Loucy (cell line): ENCODE measurements around the gene CIB4.

Experiments
- H2AFZ ChIP-seq: fragments of 200-600 bp; sonication (generic); 2 replicates; pipeline ENCODE4 v1.6.0; 2016; ENCODE audit warnings: antibody characterized with exemption, mild to moderate bottlenecking, low read length, moderate library complexity
- H3F3A ChIP-seq: fragments of 200-600 bp; 2 replicates; pipeline ENCODE4 v1.6.0; 2016; ENCODE audit warnings: antibody characterized with exemption, low read depth, mild to moderate bottlenecking
- H3K27me3 ChIP-seq: fragments of 200-600 bp; sonication (generic); 2 replicates; pipeline ENCODE4 v1.6.1; 2014; ENCODE audit warnings: low read length, mild to moderate bottlenecking; ENCODE audit not compliant: insufficient read depth, poor library complexity, severe bottlenecking
- H3K36me3 ChIP-seq: fragments of 200-600 bp; sonication (generic); 2 replicates; pipeline ENCODE4 v1.6.1; 2016; ENCODE audit warnings: low read length; ENCODE audit not compliant: insufficient read depth
- H3K4me1 ChIP-seq: fragments of 200-600 bp; sonication (generic); 2 replicates; pipeline ENCODE4 v1.5.1; 2014; ENCODE audit warnings: low read length, mild to moderate bottlenecking; ENCODE audit not compliant: insufficient read depth, poor library complexity, severe bottlenecking
- H3K4me2 ChIP-seq: fragments of 200-600 bp; sonication (generic); 2 replicates; pipeline ENCODE4 v1.6.0; 2014; ENCODE audit warnings: antibody characterized with exemption, low read length, low read depth, mild to moderate bottlenecking; ENCODE audit not compliant: poor library complexity, severe bottlenecking
- H3K4me3 ChIP-seq: fragments of 200-600 bp; sonication (generic); 2 replicates; pipeline ENCODE4 v1.5.1; 2014; ENCODE audit warnings: low read length, mild to moderate bottlenecking, mixed read lengths; ENCODE audit not compliant: poor library complexity, severe bottlenecking
- H3K79me2 ChIP-seq: fragments of 200-600 bp; sonication (generic); 2 replicates; pipeline ENCODE4 v1.6.1; 2014; ENCODE audit warnings: low read length; ENCODE audit not compliant: insufficient read depth
- H3K9ac ChIP-seq: fragments of 200-600 bp; sonication (generic); 2 replicates; pipeline ENCODE4 v1.6.0; 2014; ENCODE audit warnings: mild to moderate bottlenecking, low read depth, low read length, moderate library complexity; ENCODE audit not compliant: poor library complexity, severe bottlenecking
- H3K9me2 ChIP-seq: fragments of 200-600 bp; sonication (generic); replicated peaks from 2 replicates; pipeline ENCODE4 v1.6.1; 2016; ENCODE audit warnings: low read depth, low read length, mixed read lengths
- H3K9me3 ChIP-seq: fragments of 200-600 bp; sonication (generic); 2 replicates; pipeline ENCODE4 v1.6.1; 2014; ENCODE audit warnings: mild to moderate bottlenecking, antibody characterized with exemption, low read length, low read depth; ENCODE audit not compliant: insufficient read depth
- H4K20me1 ChIP-seq: fragments of 200-600 bp; sonication (generic); 2 replicates; pipeline ENCODE4 v1.6.0; 2014; ENCODE audit warnings: antibody characterized with exemption, low read length, mild to moderate bottlenecking; ENCODE audit not compliant: insufficient read depth, poor library complexity, severe bottlenecking
- CTCF ChIP-seq: fragments of 200-600 bp; sonication (generic); conservative IDR thresholded peaks from 2 replicates; pipeline ENCODE4 v1.5.1; 2014; ENCODE audit warnings: mild to moderate bottlenecking, antibody characterized with exemption, low read length
- EZH2phosphoT487 ChIP-seq: fragments of 200-600 bp; IDR thresholded peaks from 2 replicates; pipeline ENCODE4 v1.6.1; 2018; ENCODE audit warnings: antibody characterized with exemption, mild to moderate bottlenecking, moderate library complexity, borderline replicate concordance

CIB4 gene

DNA sequence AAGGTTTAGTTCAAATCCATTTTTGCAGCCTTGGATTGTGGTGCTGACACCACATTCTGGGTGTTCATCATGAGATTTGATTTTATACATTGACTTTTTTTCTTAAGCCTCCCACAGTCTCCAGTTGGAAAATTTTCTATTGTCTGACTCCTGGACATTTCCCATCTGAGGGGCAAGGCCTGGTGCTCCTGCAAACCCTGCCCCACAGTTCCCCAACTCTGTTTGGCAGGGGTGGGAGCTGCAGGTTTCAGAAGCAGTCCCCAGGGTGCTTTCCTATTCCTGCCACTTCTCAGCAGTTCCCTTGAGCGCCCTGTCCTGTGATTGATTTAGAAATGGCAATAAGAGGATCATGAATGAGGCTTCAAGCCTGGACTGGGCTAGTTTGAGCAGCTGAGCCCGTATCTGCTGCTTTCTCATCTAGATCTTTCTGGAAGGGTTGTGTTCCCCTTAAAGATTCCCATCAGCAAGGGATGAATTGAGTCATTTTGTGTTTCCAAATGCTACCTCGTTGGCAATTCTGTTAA lies 77.0 kb downstream of the CIB4 start:
- Histone ChIP-seq H3F3A (no peaks in the 10 kb centered on the region), H3K4me3 (no peak overlapping the region), H3K36me3 (no peaks in the 10 kb centered on the region), H2AFZ (no peak overlapping the region), H3K9me2 (no peaks in the 10 kb centered on the region), H4K20me1 (no peaks in the 10 kb centered on the region), H3K4me2 (no peak overlapping the region), H3K9ac (no peak overlapping the region), H3K4me1 (no peaks in the 10 kb centered on the region), H3K27me3 (no peaks in the 10 kb centered on the region), H3K9me3 (no peaks in the 10 kb centered on the region), H3K79me2 (no peaks in the 10 kb centered on the region)
- no peak for TF ChIP-seq EZH2phosphoT487

DNA sequence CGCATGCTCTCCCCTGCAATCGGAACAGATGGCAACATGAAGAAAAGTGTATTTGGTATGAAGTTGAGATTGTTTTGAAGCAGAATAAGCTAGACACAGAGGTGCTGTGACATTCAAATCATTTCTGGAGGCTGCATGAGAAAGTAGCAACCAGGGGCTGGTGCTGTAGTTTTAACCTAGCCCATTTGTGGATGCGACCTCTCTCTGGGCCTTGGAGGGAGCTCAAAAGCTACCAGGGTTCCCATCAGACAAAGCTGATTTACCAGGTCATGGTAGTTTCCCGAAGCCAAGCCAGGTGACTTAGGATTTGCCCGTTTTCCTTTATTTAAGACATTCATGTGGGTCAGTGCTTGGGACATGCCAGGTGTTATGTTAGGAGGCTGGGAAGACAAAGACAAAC lies 77.5 kb downstream of the CIB4 start:
- H3K36me3 ChIP-seq, result no peaks in the 10 kb centered on the region
- H3K4me1 ChIP-seq, result no peaks in the 10 kb centered on the region
- no peaks in the 10 kb centered on the region for H3K9me2 ChIP-seq

GRCh38 chr2:26562811-26563645 lies 78.1 kb downstream of the CIB4 start:
- H3K4me2 ChIP-seq, result peak overlapping the region; percentile 76
- H4K20me1 ChIP-seq, result no peaks in the 10 kb centered on the region
- H3K9ac ChIP-seq, result no peak overlapping the region
- no peaks in the 10 kb centered on the region for H3F3A ChIP-seq
- no peaks in the 10 kb centered on the region for H3K36me3 ChIP-seq
- H3K79me2 ChIP-seq, result no peaks in the 10 kb centered on the region
- H3K9me2 ChIP-seq, result no peaks in the 10 kb centered on the region
- H3K4me3 ChIP-seq, result peak overlapping the region; percentile 68
- H3K27me3 ChIP-seq, result no peaks in the 10 kb centered on the region
- H3K4me1 ChIP-seq, result no peaks in the 10 kb centered on the region
- H3K9me3 ChIP-seq, result no peaks in the 10 kb centered on the region
- peak overlapping the region; percentile 51; the same call in 1 of the 2 replicates for H2AFZ ChIP-seq
- TF ChIP-seq CTCF, result no peak
- no peak for TF ChIP-seq EZH2phosphoT487

More for the DNA sequence above, 77.5 kb downstream of the CIB4 start:
- Histone ChIP-seq H3K4me3 (no peak overlapping the region), H3F3A (no peaks in the 10 kb centered on the region), H3K79me2 (no peaks in the 10 kb centered on the region), H2AFZ (no peak overlapping the region), H3K9ac (no peak overlapping the region), H3K27me3 (no peaks in the 10 kb centered on the region), H3K9me3 (no peaks in the 10 kb centered on the region), H4K20me1 (no peaks in the 10 kb centered on the region), H3K4me2 (no peak overlapping the region)
- TF ChIP-seq CTCF (no peak), EZH2phosphoT487 (no peak)
